ENCODE measurements around the gene UBB.

DNA sequence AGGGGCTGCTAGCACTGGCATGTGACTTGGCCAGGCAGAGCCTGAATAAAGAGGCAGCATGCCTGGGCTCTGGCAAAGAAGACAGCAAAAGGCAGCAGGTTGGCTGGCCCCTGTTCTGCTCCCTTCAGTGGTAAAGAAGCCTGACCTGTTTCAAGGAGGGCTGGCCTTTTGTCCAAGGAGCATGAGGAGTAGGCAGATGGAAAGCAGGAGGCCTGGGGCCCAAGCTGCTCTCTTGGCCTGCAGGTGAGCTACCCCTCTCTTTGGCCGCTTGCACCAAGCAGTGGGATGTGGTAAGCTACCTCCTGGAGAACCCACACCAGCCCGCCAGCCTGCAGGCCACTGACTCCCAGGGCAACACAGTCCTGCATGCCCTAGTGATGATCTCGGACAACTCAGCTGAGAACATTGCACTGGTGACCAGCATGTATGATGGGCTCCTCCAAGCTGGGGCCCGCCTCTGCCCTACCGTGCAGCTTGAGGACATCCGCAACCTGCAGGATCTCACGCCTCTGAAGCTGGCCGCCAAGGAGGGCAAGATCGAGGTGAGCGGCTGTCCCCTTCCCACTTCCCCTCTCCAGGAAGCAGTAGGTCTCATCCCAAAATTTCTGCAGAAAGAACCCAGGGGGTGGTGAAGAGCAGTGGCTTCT, 42.5 kb downstream of the UBB start:
- no peak for TF ChIP-seq CTCF (conservative IDR thresholded peaks at IDR 0.05; ENCODE audit: low read length)
- TF ChIP-seq EZH2phosphoT487 (IDR thresholded peaks at IDR 0.05; ENCODE audit: borderline replicate concordance) = no peak
